Measurements from ENCODE around the gene TMEM132E. TPM values are rescaled to one million over a fixed set of nuclear protein-coding genes. Genes with fewer than 3 reads are reported as not detected.

Gene TMEM132E
- total RNA-seq, 2 donors from 2014 or later, result not detected

GRCh38 chr17:34672176-34672785, 92.9 kb downstream of the TMEM132E start:
- H3K4me1 Mint-ChIP-seq, result peaks cover 2% of the 10 kb centered on the region
- no peaks in the 10 kb centered on the region for H3K36me3 Mint-ChIP-seq (ENCODE audit: low read depth)
- no peak overlapping the region for H3K27ac Mint-ChIP-seq
- no peak for DNase-seq
- H3K27me3 Mint-ChIP-seq, result peaks cover 71% of the 10 kb centered on the region
- H3K4me3 Mint-ChIP-seq, result no peak overlapping the region
- no peak for ATAC-seq
- H3K9me3 ChIP-seq (ENCODE audit: control insufficient read depth, low read length, poor library complexity, severe bottlenecking), result no peaks in the 10 kb centered on the region

DNA sequence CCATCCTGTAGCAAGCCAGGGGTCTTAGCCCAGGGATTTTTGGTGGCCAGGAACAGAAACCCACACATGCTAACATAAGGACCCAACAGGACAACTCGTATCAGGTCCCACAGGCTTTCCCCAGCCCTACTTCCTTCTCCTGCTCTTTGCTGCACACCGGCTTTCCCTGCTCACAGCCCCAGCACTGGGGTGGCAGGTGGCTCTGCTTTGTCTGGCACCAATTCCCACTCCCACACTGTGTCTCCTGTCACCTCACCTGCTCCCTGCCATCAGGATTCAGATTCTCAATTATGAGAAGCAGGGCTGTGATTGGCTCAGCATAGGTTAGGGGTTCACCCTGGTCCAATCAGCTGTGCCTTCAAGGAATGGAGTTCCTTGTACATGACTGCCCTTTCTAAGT, 94.1 kb downstream of the TMEM132E start:
- Mint-ChIP-seq H3K4me1 (peaks cover 2% of the 10 kb centered on the region), H3K4me3 (no peak overlapping the region), H3K27me3 (peaks cover 66% of the 10 kb centered on the region), H3K36me3 (ENCODE audit: low read depth) (no peaks in the 10 kb centered on the region), H3K27ac (no peak overlapping the region)
- no peak for ATAC-seq
- no peak for DNase-seq
- H3K9me3 ChIP-seq (ENCODE audit: control insufficient read depth, low read length, poor library complexity, severe bottlenecking), result no peaks in the 10 kb centered on the region

DNA sequence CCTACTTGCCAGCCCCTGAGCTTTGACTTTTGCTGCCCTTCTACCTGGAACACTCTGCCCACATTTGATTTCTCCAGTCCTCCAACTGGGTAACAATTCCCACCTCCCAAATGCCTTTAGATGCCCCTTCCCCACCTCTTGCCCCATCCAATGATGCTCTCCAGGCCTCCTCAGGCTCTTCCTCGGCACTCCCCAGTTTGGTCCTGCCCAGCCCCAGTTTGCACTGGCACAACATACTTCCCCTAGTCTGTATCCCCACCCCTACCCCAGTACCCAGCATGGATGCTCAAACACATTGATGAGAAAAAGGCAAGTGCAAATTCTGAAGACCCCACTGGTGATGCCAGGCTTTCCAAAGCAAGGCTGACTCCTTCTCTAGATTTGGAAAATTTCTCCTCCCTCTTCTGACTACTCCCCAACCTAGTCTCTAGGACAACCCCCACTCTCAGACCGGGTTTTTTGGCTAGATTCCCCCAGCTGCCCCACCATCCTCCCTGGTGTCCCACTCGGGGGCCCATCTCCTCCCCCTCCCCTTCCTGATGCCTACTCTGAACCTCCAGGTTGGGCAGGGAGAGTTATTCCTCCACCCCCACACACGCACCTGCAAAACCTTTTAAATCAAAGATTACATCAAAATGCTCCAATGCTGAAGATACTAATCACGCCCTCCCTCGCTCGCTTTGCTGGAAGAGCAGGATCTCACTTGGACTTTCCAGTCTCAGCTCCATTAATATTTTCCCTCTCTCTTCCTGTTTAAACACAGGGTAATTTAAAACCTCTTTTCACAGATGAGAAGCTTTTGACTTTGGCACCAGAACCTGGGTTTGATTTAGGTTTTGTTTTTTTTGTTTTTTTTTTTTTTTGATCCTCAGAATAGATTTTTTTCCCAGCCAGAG, 94.9 kb downstream of the TMEM132E start:
- no peaks in the 10 kb centered on the region for H3K36me3 Mint-ChIP-seq (ENCODE audit: low read depth)
- no peak overlapping the region for H3K27ac Mint-ChIP-seq
- H3K9me3 ChIP-seq (ENCODE audit: control insufficient read depth, low read length, poor library complexity, severe bottlenecking), result no peaks in the 10 kb centered on the region
- H3K4me3 Mint-ChIP-seq, result no peak overlapping the region
- peaks cover 67% of the 10 kb centered on the region for H3K27me3 Mint-ChIP-seq
- peaks cover 2% of the 10 kb centered on the region for H3K4me1 Mint-ChIP-seq
- no peak for DNase-seq
- ATAC-seq, result no peak

- Mint-ChIP-seq H3K4me3 (no peak overlapping the region), H3K36me3 (ENCODE audit: low read depth) (no peaks in the 10 kb centered on the region), H3K27ac (no peak overlapping the region), H3K4me1 (peaks cover 2% of the 10 kb centered on the region), H3K27me3 (peaks cover 61% of the 10 kb centered on the region)
- ATAC-seq (no peak), DNase-seq (no peak)
- no peaks in the 10 kb centered on the region for H3K9me3 ChIP-seq (ENCODE audit: control insufficient read depth, low read length, poor library complexity, severe bottlenecking)
Measured at GRCh38 chr17:34675143-34675542, 95.8 kb downstream of the TMEM132E start.

DNA sequence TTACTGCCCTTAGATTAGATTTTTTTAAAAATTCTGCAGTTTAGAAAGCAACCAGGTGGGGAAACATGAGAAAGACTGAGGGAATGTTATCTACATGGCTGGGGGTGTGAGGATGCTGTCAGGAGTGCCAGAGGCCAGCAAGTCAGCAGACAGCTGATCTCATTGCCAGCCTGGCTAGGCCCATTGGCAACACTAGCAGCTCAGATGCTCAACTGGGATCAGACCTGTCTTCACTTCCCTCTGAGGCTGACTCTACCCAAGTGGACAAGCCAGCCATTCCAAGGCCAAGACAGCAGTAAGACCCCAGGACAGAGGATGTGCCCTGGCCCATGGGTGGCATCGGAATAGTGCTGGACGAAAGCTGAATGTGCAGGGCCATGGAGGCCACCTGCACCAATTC, 96.2 kb downstream of the TMEM132E start:
- no peaks in the 10 kb centered on the region for H3K9me3 ChIP-seq (ENCODE audit: control insufficient read depth, low read length, poor library complexity, severe bottlenecking)
- ATAC-seq, result no peak
- Mint-ChIP-seq H3K4me3 (no peak overlapping the region), H3K36me3 (ENCODE audit: low read depth) (no peaks in the 10 kb centered on the region), H3K27me3 (peaks cover 62% of the 10 kb centered on the region), H3K4me1 (peaks cover 2% of the 10 kb centered on the region), H3K27ac (no peak overlapping the region)
- DNase-seq, result no peak

GRCh38 chr17:34680151-34680550, 100.8 kb downstream of the TMEM132E start:
- no peak for ATAC-seq
- Mint-ChIP-seq H3K4me3 (no peak overlapping the region), H3K27me3 (peaks cover 45% of the 10 kb centered on the region)

DNA sequence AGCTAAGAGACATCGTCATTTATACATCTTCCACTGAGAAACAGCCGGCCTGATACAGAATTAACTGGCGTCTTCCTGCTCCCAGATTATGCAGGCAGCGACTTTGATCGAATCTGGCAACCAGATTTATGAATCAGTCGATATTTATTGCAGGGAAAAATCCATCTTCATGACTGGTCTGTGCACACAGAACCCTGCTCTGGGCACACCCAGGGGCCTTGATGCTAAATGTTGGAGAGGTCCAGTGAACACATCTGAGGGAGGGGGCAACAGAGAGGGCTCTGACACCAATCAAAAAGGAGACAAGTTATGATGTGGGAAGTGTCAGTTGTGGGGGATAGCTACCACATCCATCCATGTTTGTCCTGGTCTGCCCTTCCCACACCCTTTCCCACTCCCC, 102.9 kb downstream of the TMEM132E start:
- DNase-seq (no peak), ATAC-seq (no peak)
- Mint-ChIP-seq H3K36me3 (ENCODE audit: low read depth) (no peaks in the 10 kb centered on the region), H3K27ac (no peak overlapping the region), H3K4me3 (no peak overlapping the region), H3K27me3 (peaks cover 35% of the 10 kb centered on the region), H3K4me1 (no peaks in the 10 kb centered on the region)
- no peaks in the 10 kb centered on the region for H3K9me3 ChIP-seq (ENCODE audit: control insufficient read depth, low read length, poor library complexity, severe bottlenecking)

More at GRCh38 chr17:34680151-34680550, 100.8 kb downstream of the TMEM132E start:
- no peaks in the 10 kb centered on the region for H3K9me3 ChIP-seq (ENCODE audit: control insufficient read depth, low read length, poor library complexity, severe bottlenecking)
- Mint-ChIP-seq H3K36me3 (ENCODE audit: low read depth) (no peaks in the 10 kb centered on the region), H3K27ac (no peak overlapping the region), H3K4me1 (peaks cover 2% of the 10 kb centered on the region)
- DNase-seq, result no peak

- Mint-ChIP-seq H3K27ac (no peak overlapping the region), H3K4me3 (no peak overlapping the region), H3K4me1 (no peaks in the 10 kb centered on the region), H3K36me3 (ENCODE audit: low read depth) (no peaks in the 10 kb centered on the region), H3K27me3 (peaks cover 32% of the 10 kb centered on the region)
- no peaks in the 10 kb centered on the region for H3K9me3 ChIP-seq (ENCODE audit: control insufficient read depth, low read length, poor library complexity, severe bottlenecking)
- no peak for ATAC-seq
- no peak for DNase-seq
Measured at GRCh38 chr17:34683390-34683789, 104.0 kb downstream of the TMEM132E start.

Other genes starting within 250 kb of the TMEM132E start
- gene CCL13, start 223.1 kb upstream of the TMEM132E start, total RNA-seq, result not detected
- not detected for gene CCL1, start 216.3 kb upstream of the TMEM132E start, total RNA-seq

Measured in T-helper 17 cell (primary cell).